Effector CD8-positive, alpha-beta T cell (primary cell): ENCODE measurements around the gene TELO2.
"Not testable (repeated sequence)": the region's sequence is repeated elsewhere in the genome, so short reads cannot be mapped to it uniquely, and the experiment has no call there.

ENCODE experiments used
- DNase-seq: peaks from one replicate; lab custom pipeline; 2025; lab: John Stamatoyannopoulos, UW

Gene TELO2

GRCh38 chr16:1457489-1458245 lies 35.5 kb upstream of the TELO2 start:
- no peak for DNase-seq

DNA sequence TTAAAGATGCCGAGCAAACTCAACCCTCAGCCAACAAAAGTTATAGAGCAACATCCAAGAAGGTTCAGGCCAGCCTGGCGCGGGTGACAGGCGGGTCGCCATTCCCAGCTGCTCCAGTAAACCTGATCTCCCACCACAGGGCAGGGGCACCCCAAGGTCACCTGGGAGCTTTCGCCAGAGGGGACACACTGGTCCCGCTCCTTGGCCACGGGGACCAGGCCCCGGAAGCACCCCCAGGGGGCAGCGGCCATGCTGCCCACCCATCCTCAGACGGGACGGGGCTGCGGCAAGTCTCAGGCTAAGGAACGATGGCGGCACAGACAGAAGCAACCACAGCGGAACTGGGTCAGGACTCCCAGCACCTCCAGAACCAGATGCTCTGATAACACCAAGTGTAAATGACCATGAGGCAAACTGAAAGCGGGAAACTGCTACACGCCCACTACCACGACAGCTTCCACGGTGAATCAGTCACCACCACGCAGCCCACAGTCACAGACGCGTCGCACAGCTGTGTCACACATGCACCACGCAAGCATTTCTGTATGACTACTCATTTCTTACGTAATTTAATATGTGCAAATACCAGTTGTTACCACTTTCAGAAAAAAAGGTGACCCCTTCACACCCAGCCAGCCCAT lies 34.7 kb upstream of the TELO2 start:
- no peak for DNase-seq

GRCh38 chr16:1458977-1459341 lies 34.2 kb upstream of the TELO2 start:
- no peak for DNase-seq

GRCh38 chr16:1459967-1460366 lies 33.2 kb upstream of the TELO2 start:
- no peak for DNase-seq

- no peak for DNase-seq
Measured at GRCh38 chr16:1460602-1461138, 32.5 kb upstream of the TELO2 start.

DNA sequence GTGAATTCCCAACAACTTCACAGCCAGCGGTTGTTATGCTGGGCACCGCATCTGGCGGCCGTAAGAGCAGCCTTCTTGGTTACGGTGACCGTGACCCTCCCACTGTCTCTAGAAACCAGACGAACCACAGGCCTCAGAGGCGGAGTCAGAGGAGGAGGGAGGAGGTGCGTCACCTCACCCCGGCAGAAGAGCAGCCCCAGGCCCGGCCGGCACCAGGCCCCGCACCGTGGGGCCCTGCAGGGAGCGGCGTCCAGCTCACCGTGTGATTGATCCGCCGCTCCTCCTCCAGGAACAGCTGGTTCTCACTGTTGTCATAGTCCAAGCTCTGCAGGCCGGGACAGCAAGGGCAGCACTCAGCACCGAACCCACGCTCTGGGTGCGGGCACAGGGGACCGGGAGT lies 32.0 kb upstream of the TELO2 start:
- DNase-seq, result no peak

GRCh38 chr16:1464196-1464893 lies 28.8 kb upstream of the TELO2 start:
- no peak for DNase-seq

- DNase-seq, result no peak
Measured at GRCh38 chr16:1464894-1465566, 28.1 kb upstream of the TELO2 start.

- DNase-seq, result no peak
Measured at GRCh38 chr16:1465567-1465915, 27.6 kb upstream of the TELO2 start.

DNA sequence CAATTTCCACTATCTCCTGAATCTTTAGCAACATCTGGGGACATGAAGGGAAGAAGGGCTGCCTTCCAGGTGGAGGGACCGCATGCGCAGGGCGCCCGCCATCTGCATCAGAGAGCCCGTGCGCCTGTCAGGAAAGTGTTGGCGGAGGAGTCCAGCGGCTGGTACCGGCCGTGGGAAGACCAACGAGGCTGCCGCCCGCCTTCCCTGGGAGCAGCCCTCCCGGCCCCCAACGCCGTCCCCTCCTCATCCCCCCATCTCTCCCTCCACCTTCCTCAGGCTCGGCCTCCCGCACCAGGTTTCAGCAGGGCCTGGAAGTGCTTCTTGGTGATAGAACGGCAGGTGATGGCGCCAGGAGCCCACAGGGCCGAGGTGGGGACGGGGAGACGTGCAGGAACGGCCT lies 27.1 kb upstream of the TELO2 start:
- no peak for DNase-seq

DNA sequence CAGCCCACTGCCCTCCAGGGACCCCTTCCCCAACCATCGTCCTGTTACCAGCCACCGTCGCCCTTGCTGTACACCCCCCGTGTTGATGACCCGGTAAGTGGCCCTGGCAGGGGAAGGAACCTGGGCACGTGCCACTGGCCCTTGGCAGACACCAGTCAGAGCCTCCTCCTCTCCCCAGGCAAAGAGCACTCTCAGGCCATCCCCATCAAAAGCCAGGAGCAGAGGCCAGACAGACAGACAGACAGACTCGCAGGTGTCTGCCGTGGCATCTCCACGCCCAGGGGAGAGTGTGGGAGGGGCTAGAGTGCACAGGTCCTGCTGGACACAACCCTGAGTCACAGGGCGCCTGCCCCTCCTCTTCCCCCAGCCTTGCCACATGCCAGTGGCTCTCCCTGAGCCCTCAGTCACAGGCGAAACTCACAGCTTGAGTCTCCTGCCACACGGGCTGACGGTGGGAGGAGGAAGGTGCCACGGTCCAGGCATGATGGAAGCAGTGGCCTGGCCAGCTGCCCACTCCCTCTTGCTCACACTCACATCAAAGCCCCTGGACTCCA lies 26.1 kb upstream of the TELO2 start:
- DNase-seq, result no peak

DNA sequence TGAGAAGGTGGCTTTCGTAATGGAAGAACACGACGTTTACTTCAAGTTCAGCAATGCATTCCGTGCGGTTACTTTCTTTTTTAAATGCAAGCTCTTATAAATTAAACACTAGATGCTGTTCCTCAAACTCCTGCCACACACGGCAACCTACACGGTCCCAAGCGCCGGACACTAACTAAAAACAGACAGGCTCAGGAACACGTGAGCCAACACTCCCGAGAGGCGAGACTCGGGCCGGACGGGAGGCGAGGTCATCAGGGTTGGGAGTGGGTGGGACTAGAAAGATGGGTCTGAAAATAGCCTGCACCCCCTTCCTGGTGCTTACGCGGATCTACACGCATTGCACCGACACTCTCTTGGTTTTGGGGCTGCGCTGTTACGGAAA lies 24.7 kb upstream of the TELO2 start:
- no peak for DNase-seq

DNA sequence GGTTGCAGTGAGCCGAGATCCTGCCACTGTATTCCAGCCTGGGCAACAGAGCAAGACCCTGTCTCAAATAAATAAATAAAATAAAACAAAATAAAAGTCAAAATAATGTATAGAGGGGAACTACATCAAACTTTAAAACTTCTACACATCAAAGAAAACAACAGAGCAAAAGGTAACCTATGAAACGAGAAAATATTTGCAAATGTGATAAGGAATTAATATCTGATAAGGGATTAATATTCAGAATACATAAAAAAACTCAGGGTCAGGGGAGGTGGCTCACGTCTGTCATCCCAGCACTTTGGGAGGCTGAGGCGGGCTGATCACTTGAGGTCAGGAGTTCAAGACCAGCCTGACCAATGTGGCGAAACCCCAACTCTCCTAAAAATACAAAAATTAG lies 24.0 kb upstream of the TELO2 start:
- DNase-seq, result not testable (repeated sequence)

- no peak for DNase-seq
Measured at GRCh38 chr16:1469693-1470201, 23.4 kb upstream of the TELO2 start.

- DNase-seq, result no peak
Measured at GRCh38 chr16:1470481-1471251, 22.5 kb upstream of the TELO2 start.

- no peak for DNase-seq
Measured at GRCh38 chr16:1471569-1472194, 21.5 kb upstream of the TELO2 start.

GRCh38 chr16:1472974-1473373 lies 20.2 kb upstream of the TELO2 start:
- no peak for DNase-seq

DNA sequence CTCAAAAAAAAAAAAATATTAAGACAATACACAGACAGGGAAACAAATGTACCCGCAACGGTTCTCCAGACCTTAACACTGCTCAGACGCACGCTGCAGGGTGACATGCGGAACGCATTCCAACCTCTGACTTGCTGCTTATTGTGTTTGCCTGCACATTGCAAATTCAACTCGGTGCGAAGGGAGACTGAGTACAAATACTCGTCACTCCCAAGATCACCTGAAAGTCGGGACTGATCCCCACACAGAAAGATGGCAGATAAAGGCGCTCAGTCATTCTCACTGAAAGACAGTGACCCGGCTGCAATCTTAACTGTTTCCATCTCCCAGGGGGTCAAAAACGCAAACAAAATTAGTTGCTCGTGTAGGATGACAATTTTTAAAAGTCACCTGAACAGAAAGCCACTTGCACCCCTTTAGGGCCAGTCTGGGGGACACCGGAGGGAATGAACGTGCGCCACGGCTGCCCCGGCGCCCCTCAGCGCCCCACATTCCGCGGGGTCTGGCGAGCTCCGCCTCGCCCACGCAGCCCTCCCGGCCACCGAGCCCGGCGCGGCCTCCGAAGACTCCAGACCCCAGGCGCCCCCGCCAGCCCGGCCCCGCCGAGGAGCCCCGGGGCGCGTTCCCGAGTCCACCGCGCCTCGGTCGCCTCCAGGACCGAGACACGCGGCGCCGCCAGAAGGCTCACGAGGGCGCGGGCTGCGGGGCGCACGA lies 18.9 kb upstream of the TELO2 start:
- no peak for DNase-seq

DNA sequence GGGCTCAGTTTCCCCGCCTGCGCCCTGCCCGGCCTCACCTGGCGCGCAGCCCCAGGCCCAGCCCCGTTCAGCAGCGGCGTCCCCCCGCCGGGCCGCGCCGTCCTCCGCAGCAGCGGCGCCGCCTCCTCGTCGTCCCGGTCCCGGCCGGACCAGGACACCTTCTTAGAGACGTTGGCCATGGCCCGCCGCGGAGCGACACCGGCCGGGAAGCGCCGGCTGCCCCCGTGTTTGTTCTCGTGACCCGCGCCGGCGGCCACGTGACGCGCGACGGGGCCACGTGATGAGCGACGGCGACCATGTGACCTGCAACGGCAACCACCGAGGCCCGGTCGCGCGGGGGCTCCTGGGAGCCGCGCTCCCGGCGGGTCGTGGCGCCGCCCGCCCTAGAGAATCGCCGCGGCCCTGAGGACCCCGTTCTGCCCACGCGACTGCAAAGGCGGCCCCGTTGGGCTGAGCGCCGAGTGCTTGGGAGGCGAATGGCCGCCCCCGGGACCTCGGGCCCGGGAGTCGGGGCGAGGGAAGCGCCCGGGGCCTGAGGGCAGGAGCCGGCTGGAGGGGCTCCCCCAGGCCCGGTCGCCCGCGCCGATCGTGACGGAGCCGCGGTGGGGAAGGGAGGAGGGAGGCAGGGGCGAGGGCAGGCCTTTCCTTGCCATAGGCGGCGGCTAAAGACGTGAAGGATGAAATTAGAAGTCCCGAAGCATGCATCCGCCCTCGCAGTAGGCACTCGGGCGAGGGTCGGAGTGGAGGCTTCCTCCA lies 18.2 kb upstream of the TELO2 start, which contains the start of gene CLCN7:
Gene CLCN7, minus strand, starts transcription at position 233 of the 756 bp plus-strand sequence. Its CDS starts 54 bp downstream, at position 179.
- DNase-seq, result peak; percentile 78
